BJ (cell line): ENCODE measurements around the gene OS9. TPM values are rescaled to one million over a fixed set of nuclear protein-coding genes. Genes with fewer than 3 reads are reported as not detected.
"Not testable (repeated sequence)": the region's sequence is repeated elsewhere in the genome, so short reads cannot be mapped to it uniquely, and the experiment has no call there.

Experiments
- CTCF ChIA-PET: fragments of 350-600 bp; formaldehyde crosslinking; extraction: SDS; loops from one replicate; lab custom pipeline; 2021; ENCODE audit warnings: antibody characterized with exemption, inconsistent platforms; lab: Yijun Ruan, JAX
- POLR2A ChIA-PET: fragments of 300-600 bp; sonication (Branson Sonifier 250); formaldehyde crosslinking; extraction: SDS; loops from one replicate; lab custom pipeline; 2021; ENCODE audit warnings: antibody characterized with exemption; lab: Charles Lee
- DNase-seq: peaks from one replicate; pipeline ENCODE4 v3.0.0-alpha.2; 2011; ENCODE audit warnings: low read depth
- H3K27me3 ChIP-seq: 2 replicates; pipeline ENCODE4 v1.6.0; 2011; ENCODE audit warnings: low read length; ENCODE audit not compliant: control insufficient read depth, insufficient read depth
- H3K36me3 ChIP-seq: 2 replicates; pipeline ENCODE4 v1.5.1; 2011; ENCODE audit warnings: low read length; ENCODE audit not compliant: control insufficient read depth, insufficient read depth
- H3K4me3 ChIP-seq: 2 replicates; pipeline ENCODE4 v1.5.1; 2011; ENCODE audit warnings: low read depth, mild to moderate bottlenecking, control low read depth, low read length
- polyA plus RNA-seq: library from polyadenylated mRNA; depleted of rRNA; stranded (reverse); fragments of >200 nt; gene quantifications from 2 replicates; pipeline ENCODE4 v1.2.3, GENCODE V29; 2011
- TF ChIP-seq, protein P1 (sequence below): IDR thresholded peaks from 2 replicates; pipeline ENCODE4 v1.5.1; 2011; ENCODE audit warnings: low read depth, mild to moderate bottlenecking, control low read depth, inconsistent platforms, low read length, moderate library complexity; ENCODE audit not compliant: insufficient read depth

Gene OS9
- polyA plus RNA-seq, 1 experiment: 415 TPM

DNA sequence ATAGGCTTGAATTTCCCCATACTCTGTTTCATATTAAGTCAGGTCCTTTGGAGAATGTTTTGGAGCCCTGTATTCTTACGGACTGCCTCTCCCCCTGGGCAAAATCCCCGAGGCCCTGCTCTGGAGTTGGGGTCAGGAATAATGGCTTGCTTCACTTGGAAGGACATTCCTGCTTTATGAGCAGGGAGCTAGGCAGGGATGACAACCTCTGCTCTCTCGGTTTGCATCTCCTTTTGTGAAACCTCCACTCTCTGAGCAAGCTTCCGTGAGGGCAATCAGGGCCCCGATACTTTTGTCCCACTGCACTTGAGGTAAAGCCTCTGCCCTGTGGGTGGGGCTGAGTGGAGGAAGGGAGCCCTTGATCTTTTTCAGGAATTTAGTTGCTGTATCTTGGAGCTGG is 19.3 kb downstream of the OS9 start:
- Histone ChIP-seq H3K27me3 (no peaks in the 10 kb centered on the region), H3K36me3 (peaks cover 14% of the 10 kb centered on the region), H3K4me3 (no peak overlapping the region)
- DNase-seq: no peak
- CTCF ChIA-PET: interaction anchor here (1.1 to 1.2 kb wide), 2 partner anchors 11 to 13 kb away, joined by 3 to 8 read pairs; no protein-coding TSS in a partner anchor
- TF ChIP-seq, protein P1, sequence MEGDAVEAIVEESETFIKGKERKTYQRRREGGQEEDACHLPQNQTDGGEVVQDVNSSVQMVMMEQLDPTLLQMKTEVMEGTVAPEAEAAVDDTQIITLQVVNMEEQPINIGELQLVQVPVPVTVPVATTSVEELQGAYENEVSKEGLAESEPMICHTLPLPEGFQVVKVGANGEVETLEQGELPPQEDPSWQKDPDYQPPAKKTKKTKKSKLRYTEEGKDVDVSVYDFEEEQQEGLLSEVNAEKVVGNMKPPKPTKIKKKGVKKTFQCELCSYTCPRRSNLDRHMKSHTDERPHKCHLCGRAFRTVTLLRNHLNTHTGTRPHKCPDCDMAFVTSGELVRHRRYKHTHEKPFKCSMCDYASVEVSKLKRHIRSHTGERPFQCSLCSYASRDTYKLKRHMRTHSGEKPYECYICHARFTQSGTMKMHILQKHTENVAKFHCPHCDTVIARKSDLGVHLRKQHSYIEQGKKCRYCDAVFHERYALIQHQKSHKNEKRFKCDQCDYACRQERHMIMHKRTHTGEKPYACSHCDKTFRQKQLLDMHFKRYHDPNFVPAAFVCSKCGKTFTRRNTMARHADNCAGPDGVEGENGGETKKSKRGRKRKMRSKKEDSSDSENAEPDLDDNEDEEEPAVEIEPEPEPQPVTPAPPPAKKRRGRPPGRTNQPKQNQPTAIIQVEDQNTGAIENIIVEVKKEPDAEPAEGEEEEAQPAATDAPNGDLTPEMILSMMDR: no peak
- POLR2A ChIA-PET: no interaction called here

DNA sequence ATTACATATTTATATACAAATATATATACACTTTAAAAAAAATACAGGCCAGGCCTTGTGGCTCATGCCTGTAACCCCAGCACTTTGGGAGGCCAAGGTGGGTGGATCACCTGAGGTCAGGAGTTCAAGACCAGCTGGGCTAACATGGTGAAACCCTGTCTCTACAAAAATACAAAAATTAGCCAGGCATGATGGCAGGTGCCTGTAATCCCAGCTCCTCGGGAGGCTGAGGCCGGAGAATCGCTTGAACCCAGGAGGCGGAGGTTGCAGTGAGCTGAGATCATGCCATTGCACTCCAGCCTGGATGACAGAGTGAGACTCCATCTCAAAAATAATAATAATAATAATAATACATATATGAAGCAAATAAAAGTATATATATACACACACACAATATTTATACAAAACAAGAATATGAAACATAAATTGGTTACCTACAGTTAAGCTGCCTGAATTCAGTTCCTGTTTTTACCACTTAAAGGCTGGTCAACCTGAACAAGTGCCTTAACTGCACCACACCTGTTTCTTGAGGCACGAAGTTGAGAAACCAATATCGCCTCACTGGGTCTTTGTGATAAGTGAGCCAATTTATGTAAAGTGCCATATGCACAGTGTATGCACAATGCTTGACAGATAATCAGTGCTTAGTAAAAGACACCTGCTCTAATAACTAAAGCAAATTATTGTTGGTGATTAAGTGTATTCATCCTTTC is 21.3 kb downstream of the OS9 start:
- H3K36me3 ChIP-seq: peaks cover 25% of the 10 kb centered on the region
- CTCF ChIA-PET: interaction anchor here (3.2 kb wide), 1 partner anchor 11 kb away, joined by 17 read pairs; no protein-coding TSS in a partner anchor
- H3K4me3 ChIP-seq, POLR2A ChIA-PET, DNase-seq, H3K27me3 ChIP-seq: not testable (repeated sequence)

DNA sequence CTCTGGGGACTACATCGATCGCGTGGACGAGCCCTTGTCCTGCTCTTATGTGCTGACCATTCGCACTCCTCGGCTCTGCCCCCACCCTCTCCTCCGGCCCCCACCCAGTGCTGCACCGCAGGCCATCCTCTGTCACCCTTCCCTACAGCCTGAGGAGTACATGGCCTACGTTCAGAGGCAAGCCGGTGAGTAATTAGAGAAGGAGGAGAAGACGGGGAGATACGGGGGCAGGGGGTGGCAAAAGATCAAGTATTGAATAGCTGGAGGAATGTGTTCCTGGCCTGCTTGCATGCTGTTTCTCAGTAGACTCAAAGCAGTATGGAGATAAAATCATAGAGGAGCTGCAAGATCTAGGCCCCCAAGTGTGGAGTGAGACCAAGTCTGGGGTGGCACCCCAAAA is 21.9 kb downstream of the OS9 start:
- no peaks in the 10 kb centered on the region for H3K27me3 ChIP-seq
- TF ChIP-seq, protein P1: no peak
- POLR2A ChIA-PET: no interaction called here
- no peak overlapping the region for H3K4me3 ChIP-seq
- CTCF ChIA-PET: interaction anchor here (0.8 to 3.2 kb wide), 2 partner anchors 11 to 16 kb away, joined by 3 to 17 read pairs; no protein-coding TSS in a partner anchor
- peaks cover 30% of the 10 kb centered on the region for H3K36me3 ChIP-seq
- DNase-seq: no peak

DNA sequence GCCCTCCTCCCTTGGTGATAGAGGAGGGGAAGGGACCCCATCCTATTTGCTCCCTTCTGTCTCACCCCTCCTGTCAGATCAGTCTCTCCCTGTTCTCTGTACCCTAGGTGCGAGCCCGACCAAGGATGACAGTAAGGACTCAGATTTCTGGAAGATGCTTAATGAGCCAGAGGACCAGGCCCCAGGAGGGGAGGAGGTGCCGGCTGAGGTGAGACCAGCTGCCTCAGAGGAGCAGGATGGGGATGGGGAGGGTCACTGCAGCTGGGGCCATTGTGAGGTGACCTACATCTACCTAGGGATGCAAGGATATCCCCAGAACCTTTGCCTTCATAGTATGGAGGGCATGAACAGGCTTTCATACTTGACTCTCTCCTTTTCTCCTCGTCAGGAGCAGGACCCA is 22.4 kb downstream of the OS9 start:
- H3K36me3 ChIP-seq: peaks cover 32% of the 10 kb centered on the region
- TF ChIP-seq, protein P1: no peak
- no peak overlapping the region for H3K4me3 ChIP-seq
- DNase-seq: no peak
- CTCF ChIA-PET: interaction anchor here (0.8 to 3.2 kb wide), 2 partner anchors 10 to 15 kb away, joined by 3 to 17 read pairs; no protein-coding TSS in a partner anchor
- POLR2A ChIA-PET: no interaction called here
- H3K27me3 ChIP-seq: no peaks in the 10 kb centered on the region

DNA sequence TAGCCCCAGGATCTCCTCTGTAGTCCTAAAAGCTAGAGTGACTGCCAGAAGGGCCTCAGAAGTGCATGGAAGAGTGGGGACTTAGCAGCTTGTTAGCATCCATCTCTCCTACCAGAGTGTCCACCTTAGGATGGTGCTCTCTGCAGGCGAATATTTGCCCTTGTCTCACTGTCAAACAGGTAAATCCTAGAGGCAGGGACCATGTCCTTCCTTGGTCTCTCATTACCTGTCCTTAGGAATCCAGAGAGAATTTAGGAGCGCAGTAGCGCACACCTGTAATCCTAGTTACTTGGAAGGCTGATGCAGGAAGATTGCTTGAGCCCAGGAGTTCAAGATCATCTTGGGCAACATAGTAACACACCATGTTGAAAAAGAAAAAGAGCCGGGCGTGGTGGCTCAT is 23.2 kb downstream of the OS9 start:
- POLR2A ChIA-PET: no interaction called here
- Histone ChIP-seq H3K27me3 (no peaks in the 10 kb centered on the region), H3K36me3 (peaks cover 32% of the 10 kb centered on the region), H3K4me3 (no peak overlapping the region)
- no peak for DNase-seq
- CTCF ChIA-PET: interaction anchor here (0.6 to 3.2 kb wide), 2 partner anchors 9 to 13 kb away, joined by 3 to 17 read pairs; no protein-coding TSS in a partner anchor
- TF ChIP-seq, protein P1: no peak
